Daoy (cell line): ENCODE measurements around the gene GPRASP2. TPM values are rescaled to one million over a fixed set of nuclear protein-coding genes. Genes with fewer than 3 reads are reported as not detected.

Experiments
- DNase-seq: peaks from one replicate; pipeline ENCODE4 v3.0.0-alpha.2; 2015; ENCODE audit warnings: low read depth
- total RNA-seq: library from RNA; depleted of rRNA; stranded (reverse); fragments of >200 nt; shearing (Covaris generic); gene quantifications from 2 replicates; pipeline ENCODE4 v1.2.3, GENCODE V29; 2014; rRNA removed

GPRASP2 gene
- total RNA-seq, 1 experiment from 2014 or later = 12.0 TPM

DNA sequence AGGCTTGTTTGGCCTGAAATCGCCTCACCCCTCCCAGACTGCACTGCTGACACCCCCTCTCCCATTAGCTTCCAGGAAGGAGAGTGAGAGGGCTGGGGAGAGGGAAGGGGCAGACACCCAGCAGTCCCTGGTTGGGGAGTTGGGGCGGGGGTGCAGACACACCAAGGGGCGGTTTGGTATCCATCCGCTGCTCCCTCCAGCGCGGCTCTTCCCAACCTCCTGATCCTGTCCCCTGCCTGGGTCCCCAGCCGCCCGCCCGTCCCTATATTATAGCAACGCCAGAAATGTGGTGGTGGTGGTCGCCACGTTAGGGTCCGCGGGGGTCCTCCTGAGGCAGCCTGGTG is 33.2 kb downstream of the GPRASP2 start:
- no peak for DNase-seq

DNA sequence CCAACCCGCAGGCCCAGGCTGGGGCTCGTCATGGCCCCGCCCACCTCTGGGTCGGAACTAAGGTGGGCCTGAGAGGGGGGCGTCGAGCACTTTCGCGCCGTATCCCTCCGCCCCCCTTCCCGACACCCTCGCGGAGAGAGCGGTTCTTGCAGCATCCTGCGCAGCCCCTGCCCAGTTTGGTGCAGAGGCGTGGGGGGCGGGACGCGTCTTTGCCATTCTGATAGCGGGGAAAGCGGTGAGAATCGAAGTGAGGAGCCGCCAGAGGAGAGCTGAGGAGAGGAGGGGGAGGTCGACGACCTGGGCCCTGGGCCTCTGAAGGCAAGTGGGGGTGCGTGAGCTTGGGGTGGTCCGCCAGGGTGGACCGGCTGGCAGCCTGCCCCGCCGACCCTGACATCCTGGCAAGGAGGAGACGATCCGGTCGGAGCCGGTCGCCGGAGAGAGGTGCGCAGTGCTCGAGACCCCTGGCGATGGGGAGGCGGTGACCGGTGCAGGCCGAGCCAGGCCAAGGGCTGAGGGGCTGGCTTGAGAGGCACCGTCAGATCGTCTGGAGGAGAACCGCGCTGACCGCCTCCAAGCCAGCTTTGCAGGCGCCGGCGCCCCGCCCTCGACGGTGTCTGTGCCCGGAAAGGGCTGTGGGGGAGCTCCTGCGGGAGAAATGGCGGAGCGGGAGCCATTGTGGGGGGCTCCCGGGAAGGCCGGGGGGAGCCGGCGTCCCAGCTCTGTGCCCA is 33.8 kb downstream of the GPRASP2 start:
- peak; percentile 17 for DNase-seq

DNA sequence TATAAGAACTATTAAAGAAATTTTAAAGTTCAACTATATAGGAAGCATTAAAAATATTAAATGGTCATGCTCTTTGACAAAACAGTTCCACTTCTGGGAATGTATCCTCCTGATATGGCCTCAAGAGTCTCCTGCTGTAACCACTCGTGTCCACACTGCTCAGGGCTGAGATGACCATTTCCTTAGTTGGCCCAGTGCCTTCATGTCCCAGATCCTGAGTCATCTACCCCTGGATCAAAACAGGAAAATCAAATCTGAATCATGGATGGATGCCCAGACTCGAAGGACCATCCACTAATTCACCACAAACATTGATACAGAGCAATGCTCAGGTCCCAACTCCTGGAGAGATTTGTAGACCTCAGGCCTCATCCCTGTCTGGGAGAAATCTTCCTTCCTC is 53.0 kb downstream of the GPRASP2 start:
- peak; percentile 59 for DNase-seq

DNA sequence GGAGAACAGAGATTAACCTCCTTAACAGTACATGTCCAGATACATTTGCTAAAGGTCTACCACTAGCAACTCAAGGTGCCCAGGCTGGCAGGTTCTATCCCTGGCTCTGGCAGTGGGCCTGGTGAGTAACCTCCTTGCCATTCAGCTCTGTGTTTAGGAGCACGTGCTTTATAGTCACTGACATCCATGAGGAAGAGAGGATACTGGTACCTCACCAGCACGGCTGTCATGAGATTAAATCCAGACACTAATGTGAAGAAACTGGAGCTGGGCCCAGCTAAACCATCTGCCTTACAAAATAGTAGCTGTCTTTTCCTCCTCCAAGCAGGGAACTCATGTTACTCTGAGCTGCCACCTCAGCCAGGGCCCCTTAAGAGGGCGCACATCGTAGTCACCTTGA is 53.6 kb downstream of the GPRASP2 start:
- peak; percentile 29 for DNase-seq

DNA sequence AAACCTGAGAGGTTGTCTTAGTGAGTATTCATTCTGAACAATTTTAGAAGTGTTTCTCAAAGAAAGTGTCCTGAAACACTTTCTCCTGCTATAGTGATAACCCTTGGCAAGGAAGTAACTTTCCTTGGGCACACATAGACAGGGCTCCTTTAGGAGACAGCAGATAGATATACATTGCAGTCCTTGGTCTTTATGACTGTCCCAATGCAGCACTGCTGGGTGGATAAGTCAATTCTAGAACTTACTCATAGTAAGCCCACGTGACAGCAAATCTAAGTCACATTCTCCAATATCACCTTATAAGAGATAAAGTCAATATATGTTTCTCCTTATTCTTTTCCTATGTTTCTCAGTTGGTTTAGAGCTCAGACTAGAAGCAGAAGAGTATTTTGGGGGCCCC is 55.0 kb downstream of the GPRASP2 start:
- no peak for DNase-seq

Other genes starting within 250 kb of the GPRASP2 start
- not detected in 2 replicates for gene TCP11X2, start 240.6 kb upstream of the GPRASP2 start, total RNA-seq
- gene TMSB15A, start 195.7 kb upstream of the GPRASP2 start, total RNA-seq = 18.2 and 31.4 TPM in 2 replicates
- gene ARMCX5, start 112.9 kb upstream of the GPRASP2 start, total RNA-seq = 10.5 and 17.1 TPM in 2 replicates
- 0.69 and 1.5 TPM in 2 replicates for gene GPRASP1, start 61.0 kb upstream of the GPRASP2 start, total RNA-seq
- gene GPRASP3, start 8.3 kb downstream of the GPRASP2 start, total RNA-seq = 3.2 and 3.9 TPM in 2 replicates
- 0.40 TPM in 1 of 2 replicates, not detected in the other for gene RAB40AL, start 224.8 kb downstream of the GPRASP2 start, total RNA-seq